Breast epithelium (tissue), 4 donors: ENCODE measurements around the gene AMPH. TPM values are rescaled to one million over a fixed set of nuclear protein-coding genes. Genes with fewer than 3 reads are reported as not detected.

Experiments used
- DNase-seq, 2 donors: peaks; one replicate each; pipeline ENCODE4 v3.0.0-alpha.2; 2019; ENCODE audit warnings: low spot score in 2 of 2
- H3K27ac ChIP-seq, 2 donors: fragments of 200-600 bp; sonication (generic) in 1 of 2; one replicate each; pipeline ENCODE4 v1.5.1; 2016 to 2019; ENCODE audit warnings: mild to moderate bottlenecking in 1 of 2
- H3K27me3 ChIP-seq, 2 donors: fragments of 200-600 bp; sonication (generic) in 1 of 2; one replicate each; pipeline versions ENCODE4 v1.5.1 to v1.6.0; 2017 to 2019; ENCODE audit warnings: control low read depth in 1 of 2, mild to moderate bottlenecking in 1 of 2
- H3K36me3 ChIP-seq: fragments of 200-600 bp; one replicate; pipeline ENCODE4 v1.5.1; 2019
- H3K4me1 ChIP-seq, 2 donors: fragments of 200-600 bp; sonication (generic); one replicate each; pipeline ENCODE4 v1.5.1; 2016 to 2019; ENCODE audit warnings: control low read depth in 1 of 2
- H3K4me3 ChIP-seq, 3 donors: fragments of 200-600 bp; sonication (generic); 1 replicate in 2 of 3; 2 replicates in 1 of 3; pipeline ENCODE4 v1.5.1; 2016 to 2019; ENCODE audit warnings: mild to moderate bottlenecking in 3 of 3, moderate library complexity in 2 of 3
- H3K9me3 ChIP-seq, 2 donors: fragments of 200-600 bp; sonication (generic) in 1 of 2; one replicate each; pipeline ENCODE4 v1.5.1; 2016 to 2019; ENCODE audit warnings: control low read depth in 1 of 2
- CTCF ChIP-seq, 3 donors: fragments of 450-650 bp; IDR thresholded peaks; one replicate each; pipeline ENCODE4 v1.5.1; 2016 to 2017; ENCODE audit warnings: antibody characterized with exemption in 3 of 3, mild to moderate bottlenecking in 3 of 3, moderate library complexity in 3 of 3
- POLR2A ChIP-seq: fragments of 450-650 bp; IDR thresholded peaks from one replicate; pipeline ENCODE4 v1.6.1; 2016; ENCODE audit warnings: antibody characterized with exemption, mild to moderate bottlenecking, moderate library complexity
- POLR2AphosphoS5 ChIP-seq, 3 donors: sonication (generic); formaldehyde crosslinking; IDR thresholded peaks; one replicate each; pipeline ENCODE4 v1.6.1; 2017; ENCODE audit warnings: antibody characterized with exemption in 3 of 3
- intact Hi-C: fragments of 100-400 bp; cut with DNase I; formaldehyde crosslinking; loops from one replicate; pipeline ENCODE4 v1.15.1; 2023; ENCODE audit warnings: low total_unique reads
- total RNA-seq, 3 donors: library from RNA; depleted of rRNA; stranded (reverse); fragments of >200 nt; gene quantifications; one replicate each; pipeline ENCODE4 v1.1.0, GENCODE V29; 2016

Gene AMPH
- total RNA-seq, 3 donors from 2014 or later, result 5.0 to 31.0 (median 15.1) TPM

GRCh38 chr7:38664972-38665371 lies 33.8 kb upstream of the AMPH start:
- Histone ChIP-seq H3K4me1 (no peaks in the 10 kb centered on the region), H3K27ac (no peak overlapping the region), H3K36me3 (no peaks in the 10 kb centered on the region), H3K4me3 (no peak overlapping the region), H3K9me3 (peaks cover 0 to 2% of the 10 kb centered on the region in 2 donors), H3K27me3 (no peaks in the 10 kb centered on the region)
- TF ChIP-seq CTCF (IDR thresholded peaks at IDR 0.05) (no peak), POLR2AphosphoS5 (IDR thresholded peaks at IDR 0.05) (no peak), POLR2A (no peak)
- intact Hi-C loops, result no loop called here
- no peak for DNase-seq

GRCh38 chr7:38660427-38661099 lies 29.4 kb upstream of the AMPH start:
- H3K4me1 ChIP-seq, result no peaks in the 10 kb centered on the region
- no peaks in the 10 kb centered on the region for H3K36me3 ChIP-seq
- TF ChIP-seq POLR2A (no peak), POLR2AphosphoS5 (IDR thresholded peaks at IDR 0.05) (no peak), CTCF (IDR thresholded peaks at IDR 0.05) (peak in 1 of 3 donors; percentile 21)
- H3K27me3 ChIP-seq, result no peaks in the 10 kb centered on the region
- peaks cover 0 to 3% of the 10 kb centered on the region in 2 donors for H3K9me3 ChIP-seq
- no peak for DNase-seq
- H3K4me3 ChIP-seq, result no peak overlapping the region
- intact Hi-C loops, result no loop called here
- H3K27ac ChIP-seq, result no peak overlapping the region

- TF ChIP-seq POLR2AphosphoS5 (IDR thresholded peaks at IDR 0.05), result no peak
- TF ChIP-seq CTCF (IDR thresholded peaks at IDR 0.05), result no peak
- TF ChIP-seq POLR2A, result no peak
- H3K4me1 ChIP-seq, result no peaks in the 10 kb centered on the region
- H3K27ac ChIP-seq, result no peak overlapping the region
- H3K36me3 ChIP-seq, result no peaks in the 10 kb centered on the region
- H3K27me3 ChIP-seq, result no peaks in the 10 kb centered on the region
- intact Hi-C loops, result no loop called here
- peaks cover 0 to 3% of the 10 kb centered on the region in 2 donors for H3K9me3 ChIP-seq
- no peak for DNase-seq
- no peak overlapping the region for H3K4me3 ChIP-seq
Measured at GRCh38 chr7:38659931-38660330, 28.8 kb upstream of the AMPH start.

- H3K9me3 ChIP-seq, result peaks cover 0 to 3% of the 10 kb centered on the region in 2 donors
- DNase-seq, result no peak
- intact Hi-C loops, result no loop called here
Measured at GRCh38 chr7:38658921-38659320, 27.7 kb upstream of the AMPH start.

More at GRCh38 chr7:38658921-38659320, 27.7 kb upstream of the AMPH start:
- H3K27me3 ChIP-seq, result no peaks in the 10 kb centered on the region
- no peak overlapping the region for H3K27ac ChIP-seq
- TF ChIP-seq CTCF (IDR thresholded peaks at IDR 0.05), result no peak
- TF ChIP-seq POLR2AphosphoS5 (IDR thresholded peaks at IDR 0.05), result no peak
- no peak for TF ChIP-seq POLR2A
- no peaks in the 10 kb centered on the region for H3K36me3 ChIP-seq
- H3K4me3 ChIP-seq, result no peak overlapping the region
- no peaks in the 10 kb centered on the region for H3K4me1 ChIP-seq
